CD14-positive monocyte (primary cell): ENCODE results near the gene HOXD8. TPM values are rescaled to one million over a fixed set of nuclear protein-coding genes. Genes with fewer than 3 reads are reported as not detected.
A peak's percentile ranks its signal among the peaks of the same experiment; 100 is the strongest.

Experiments used
- DNase-seq, 3 donors: peaks; one replicate each; pipeline ENCODE4 v3.0.0-alpha.2; 2011 to 2022
- H2AFZ ChIP-seq: 2 replicates; pipeline ENCODE4 v1.6.0; 2012; ENCODE audit warnings: mild to moderate bottlenecking, low read depth, low read length, inconsistent platforms; ENCODE audit not compliant: insufficient read depth, poor library complexity, severe bottlenecking
- H3K27ac ChIP-seq, 2 donors: 1 replicate in 1 of 2; 2 replicates in 1 of 2; pipeline ENCODE4 v1.5.1; 2012 to 2013; ENCODE audit warnings: low read length in 2 of 2, control low read depth in 1 of 2, inconsistent platforms in 1 of 2, low read depth in 1 of 2, mild to moderate bottlenecking in 1 of 2
- H3K27me3 ChIP-seq, 2 donors: one replicate each; pipeline versions ENCODE4 v1.6.0 to v1.6.1; 2011 to 2013; ENCODE audit warnings: low read length in 2 of 2; ENCODE audit not compliant: control insufficient read depth in 2 of 2, insufficient read depth in 2 of 2
- H3K36me3 ChIP-seq, 2 donors: replicated peaks in 1 of 2; 1 replicate in 1 of 2; 2 replicates in 1 of 2; pipeline versions ENCODE4 v1.5.1 to v1.6.1; 2012 to 2013; ENCODE audit warnings: low read length in 2 of 2, control low read depth in 1 of 2, inconsistent platforms in 1 of 2, mild to moderate bottlenecking in 1 of 2; ENCODE audit not compliant: insufficient read depth in 2 of 2, control insufficient read depth in 1 of 2
- H3K4me1 ChIP-seq, 2 donors: 1 replicate in 1 of 2; 2 replicates in 1 of 2; pipeline versions ENCODE4 v1.5.1 to v1.6.1; 2012 to 2013; ENCODE audit warnings: low read length in 2 of 2, control low read depth in 1 of 2, inconsistent platforms in 1 of 2, mild to moderate bottlenecking in 1 of 2, moderate library complexity in 1 of 2; ENCODE audit not compliant: insufficient read depth in 2 of 2, control insufficient read depth in 1 of 2
- H3K4me2 ChIP-seq: replicated peaks from 2 replicates; pipeline ENCODE3; 2012; ENCODE audit warnings: low read length, moderate library complexity, mild to moderate bottlenecking; ENCODE audit not compliant: poor library complexity, severe bottlenecking; ENCODE audit errors: extremely low read depth
- H3K4me3 ChIP-seq, 3 experiments: fragments of 200-600 bp in 1 of 3; sonication (generic) in 1 of 3; replicated peaks in 1 of 3; 1 replicate in 2 of 3; 2 replicates in 1 of 3; pipeline ENCODE4 v1.5.1; 2011 to 2013; ENCODE audit warnings: low read length in 3 of 3, mild to moderate bottlenecking in 3 of 3, control low read depth in 2 of 3, low read depth in 2 of 3, inconsistent platforms in 1 of 3, moderate library complexity in 1 of 3
- H3K79me2 ChIP-seq: 2 replicates; pipeline ENCODE4 v1.6.0; 2012; ENCODE audit warnings: mild to moderate bottlenecking, control low read depth, inconsistent platforms, low read length, moderate library complexity; ENCODE audit not compliant: insufficient read depth
- H3K9ac ChIP-seq: 2 replicates; pipeline ENCODE4 v1.6.0; 2017; ENCODE audit warnings: low read length, mild to moderate bottlenecking; ENCODE audit not compliant: insufficient read depth, poor library complexity, severe bottlenecking
- H3K9me3 ChIP-seq, 2 donors: replicated peaks in 1 of 2; 1 replicate in 1 of 2; 2 replicates in 1 of 2; pipeline versions ENCODE4 v1.5.1 to v1.6.1; 2012 to 2013; ENCODE audit warnings: low read length in 2 of 2, control low read depth in 1 of 2; ENCODE audit not compliant: control insufficient read depth in 1 of 2, insufficient read depth in 1 of 2
- H4K20me1 ChIP-seq: 2 replicates; pipeline ENCODE4 v1.6.0; 2012; ENCODE audit warnings: mild to moderate bottlenecking, low read length, control low read depth, moderate library complexity; ENCODE audit not compliant: insufficient read depth
- H3K27ac Mint-ChIP-seq, 7 donors: one replicate each; pipeline ENCODE4 v1.8.0; 2020; ENCODE audit warnings: mild to moderate bottlenecking in 7 of 7, mixed read lengths in 7 of 7, moderate library complexity in 6 of 7, inconsistent platforms in 2 of 7
- H3K27me3 Mint-ChIP-seq, 3 donors: one replicate each; pipeline ENCODE4 v1.8.0; 2021 to 2022; ENCODE audit warnings: low read depth in 3 of 3, mild to moderate bottlenecking in 3 of 3, mixed read lengths in 3 of 3, moderate library complexity in 3 of 3, inconsistent platforms in 1 of 3
- H3K36me3 Mint-ChIP-seq, 2 donors: one replicate each; pipeline ENCODE4 v1.8.0; 2020; ENCODE audit warnings: mixed read lengths in 2 of 2, inconsistent platforms in 1 of 2, mild to moderate bottlenecking in 1 of 2
- H3K4me1 Mint-ChIP-seq: one replicate; pipeline ENCODE4 v1.8.0; 2020; ENCODE audit warnings: mild to moderate bottlenecking, mixed read lengths
- H3K4me3 Mint-ChIP-seq, 2 donors: one replicate each; pipeline ENCODE4 v1.8.0; 2020; ENCODE audit warnings: mild to moderate bottlenecking in 2 of 2, mixed read lengths in 2 of 2, moderate library complexity in 1 of 2
- H3K9me3 Mint-ChIP-seq, 7 donors: one replicate each; pipeline ENCODE4 v1.8.0; 2020 to 2022; ENCODE audit warnings: mixed read lengths in 7 of 7, mild to moderate bottlenecking in 6 of 7, moderate library complexity in 6 of 7, inconsistent platforms in 2 of 7
- WGBS: methylation state at CpG from one replicate; pipeline ENCODE4 v1.1.5; 2013; ENCODE audit warnings: missing lambda C conversion rate; ENCODE audit not compliant: insufficient coverage; 5-methylcytosine and 5-hydroxymethylcytosine counted together
- intact Hi-C, 2 donors: fragments of 100-400 bp; cut with micrococcal nuclease; formaldehyde crosslinking; loops; one replicate each; pipeline versions ENCODE4 v1.15.0 to v1.15.1; 2023
- polyA plus RNA-seq, 3 donors: library from polyadenylated mRNA; depleted of rRNA in 1 of 3; unstranded in 2 of 3; stranded (reverse) in 1 of 3; fragments of 300-500 nt in 2 of 3; fragments of >200 nt in 1 of 3; fragmentation: Illumina TruSeq in 2 of 3; gene quantifications; 1 replicate in 2 of 3; 2 replicates in 1 of 3; pipeline ENCODE4 v1.2.3, GENCODE V29; 2012 to 2021
- TF ChIP-seq, protein P1 (sequence below): fragments of 200-600 bp; IDR thresholded peaks from one replicate; pipeline ENCODE4 v1.8.0; 2022; ENCODE audit warnings: antibody characterized with exemption, mild to moderate bottlenecking

HOXD8 gene
- polyA plus RNA-seq, 3 donors, result not detected

DNA sequence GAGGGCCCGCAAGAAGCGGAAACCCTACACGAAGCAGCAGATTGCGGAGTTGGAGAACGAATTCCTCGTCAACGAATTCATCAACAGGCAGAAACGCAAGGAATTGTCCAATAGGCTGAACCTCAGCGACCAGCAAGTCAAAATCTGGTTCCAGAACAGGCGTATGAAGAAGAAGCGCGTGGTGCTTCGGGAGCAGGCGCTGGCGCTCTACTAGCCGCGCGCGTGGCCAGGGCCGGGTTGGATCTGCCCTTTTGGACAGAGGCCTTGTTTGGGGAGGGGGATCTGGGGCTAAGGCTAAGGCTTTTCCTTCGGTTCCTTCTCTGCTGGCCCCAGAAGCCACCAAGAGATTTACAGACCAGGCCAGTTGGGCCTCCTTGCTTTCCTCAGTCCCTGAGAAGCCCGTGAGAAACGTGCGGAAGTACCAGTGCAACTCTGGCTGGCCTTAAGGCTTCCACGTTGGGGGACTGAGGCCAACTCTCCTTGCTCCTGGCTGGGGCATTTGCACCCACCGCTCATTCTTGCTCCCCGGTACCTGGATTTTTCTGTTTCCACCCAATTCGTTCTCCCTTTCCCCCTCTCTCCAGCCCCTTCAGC is 28.9 kb upstream of the HOXD8 start:
- peak overlapping the region in 1 of 2 donors; percentile 71 for H3K4me3 Mint-ChIP-seq
- H3K4me2 ChIP-seq, result no peak overlapping the region
- peaks cover 0 to 3% of the 10 kb centered on the region in 2 donors for H3K36me3 Mint-ChIP-seq
- H3K4me1 Mint-ChIP-seq, result peaks cover 30% of the 10 kb centered on the region
- H3K36me3 ChIP-seq, result no peaks in the 10 kb centered on the region
- H3K79me2 ChIP-seq, result no peaks in the 10 kb centered on the region
- TF ChIP-seq, protein P1, sequence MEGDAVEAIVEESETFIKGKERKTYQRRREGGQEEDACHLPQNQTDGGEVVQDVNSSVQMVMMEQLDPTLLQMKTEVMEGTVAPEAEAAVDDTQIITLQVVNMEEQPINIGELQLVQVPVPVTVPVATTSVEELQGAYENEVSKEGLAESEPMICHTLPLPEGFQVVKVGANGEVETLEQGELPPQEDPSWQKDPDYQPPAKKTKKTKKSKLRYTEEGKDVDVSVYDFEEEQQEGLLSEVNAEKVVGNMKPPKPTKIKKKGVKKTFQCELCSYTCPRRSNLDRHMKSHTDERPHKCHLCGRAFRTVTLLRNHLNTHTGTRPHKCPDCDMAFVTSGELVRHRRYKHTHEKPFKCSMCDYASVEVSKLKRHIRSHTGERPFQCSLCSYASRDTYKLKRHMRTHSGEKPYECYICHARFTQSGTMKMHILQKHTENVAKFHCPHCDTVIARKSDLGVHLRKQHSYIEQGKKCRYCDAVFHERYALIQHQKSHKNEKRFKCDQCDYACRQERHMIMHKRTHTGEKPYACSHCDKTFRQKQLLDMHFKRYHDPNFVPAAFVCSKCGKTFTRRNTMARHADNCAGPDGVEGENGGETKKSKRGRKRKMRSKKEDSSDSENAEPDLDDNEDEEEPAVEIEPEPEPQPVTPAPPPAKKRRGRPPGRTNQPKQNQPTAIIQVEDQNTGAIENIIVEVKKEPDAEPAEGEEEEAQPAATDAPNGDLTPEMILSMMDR, result no peak
- H3K27ac ChIP-seq, result no peak overlapping the region
- H3K9me3 Mint-ChIP-seq, result peaks cover 0 to 38% (median 26%) of the 10 kb centered on the region in 7 donors
- H2AFZ ChIP-seq, result no peak overlapping the region
- H3K27me3 ChIP-seq, result peaks cover 93 to 100% of the 10 kb centered on the region in 2 donors
- WGBS, result 11% methylated on average over 26 of the region's 28 CpGs
- no peak overlapping the region for H3K9ac ChIP-seq
- no peak overlapping the region for H3K4me3 ChIP-seq
- no peak for DNase-seq
- H3K9me3 ChIP-seq, result peaks cover 0 to 77% of the 10 kb centered on the region in 2 donors
- H3K4me1 ChIP-seq, result peaks cover 12 to 15% of the 10 kb centered on the region in 2 donors
- H3K27ac Mint-ChIP-seq, result peak overlapping the region in 1 of 7 donors; percentile 42
- no peaks in the 10 kb centered on the region for H4K20me1 ChIP-seq
- intact Hi-C loops, result no loop called here
- H3K27me3 Mint-ChIP-seq, result peaks cover 98 to 99% (median 99%) of the 10 kb centered on the region in 3 donors

GRCh38 chr2:176101216-176101830 is 28.2 kb upstream of the HOXD8 start:
- peaks cover 33% of the 10 kb centered on the region for H3K4me1 Mint-ChIP-seq
- H3K27me3 Mint-ChIP-seq, result peaks cover 98 to 100% (median 99%) of the 10 kb centered on the region in 3 donors
- peaks cover 0 to 41% (median 31%) of the 10 kb centered on the region in 7 donors for H3K9me3 Mint-ChIP-seq
- Histone ChIP-seq H3K27ac (no peak overlapping the region), H3K27me3 (peaks cover 91 to 100% of the 10 kb centered on the region in 2 donors), H3K4me2 (no peak overlapping the region), H3K9me3 (peaks cover 0 to 79% of the 10 kb centered on the region in 2 donors), H3K4me3 (no peak overlapping the region), H2AFZ (no peak overlapping the region), H3K4me1 (peaks cover 12 to 17% of the 10 kb centered on the region in 2 donors), H3K36me3 (no peaks in the 10 kb centered on the region), H3K9ac (no peak overlapping the region), H4K20me1 (no peaks in the 10 kb centered on the region), H3K79me2 (no peaks in the 10 kb centered on the region)
- intact Hi-C loops, result no loop called here
- H3K36me3 Mint-ChIP-seq, result peaks cover 0 to 5% of the 10 kb centered on the region in 2 donors
- TF ChIP-seq, protein P1, result no peak
- no peak overlapping the region for H3K27ac Mint-ChIP-seq
- H3K4me3 Mint-ChIP-seq, result peak overlapping the region in 1 of 2 donors; percentile 71
- WGBS, result 7% methylated on average over 2 of the region's 2 CpGs
- DNase-seq, result no peak
